Uterus (tissue), 4 donors: ENCODE results near the gene PALD1. TPM values are rescaled to one million over a fixed set of nuclear protein-coding genes. Genes with fewer than 3 reads are reported as not detected.
A peak's percentile ranks its signal among the peaks of the same experiment; 100 is the strongest.

Experiments
- DNase-seq, 2 donors: peaks; one replicate each; pipeline ENCODE4 v3.0.0-alpha.2; 2019 to 2020
- H3K27ac ChIP-seq, 2 donors: fragments of 200-600 bp; sonication (generic); 1 replicate in 1 of 2; 2 replicates in 1 of 2; pipeline ENCODE4 v1.5.1; 2016 to 2018
- H3K27me3 ChIP-seq, 2 donors: fragments of 200-600 bp; sonication (generic); one replicate each; pipeline ENCODE4 v1.5.1; 2018 to 2019; ENCODE audit warnings: control low read depth in 1 of 2
- H3K36me3 ChIP-seq, 2 donors: fragments of 200-600 bp; sonication (generic); one replicate each; pipeline ENCODE4 v1.5.1; 2019; ENCODE audit warnings: control low read depth in 1 of 2
- H3K4me1 ChIP-seq, 2 donors: fragments of 200-600 bp; sonication (generic); one replicate each; pipeline ENCODE4 v1.5.1; 2018 to 2019; ENCODE audit warnings: control low read depth in 1 of 2
- H3K4me3 ChIP-seq, 2 donors: fragments of 200-600 bp; sonication (generic); 1 replicate in 1 of 2; 2 replicates in 1 of 2; pipeline ENCODE4 v1.5.1; 2018 to 2019; ENCODE audit warnings: mild to moderate bottlenecking in 1 of 2
- H3K9me3 ChIP-seq, 2 donors: fragments of 200-600 bp; sonication (generic); one replicate each; pipeline ENCODE4 v1.5.1; 2019; ENCODE audit warnings: control low read depth in 1 of 2
- CTCF ChIP-seq, 4 experiments: fragments of 200-600 bp in 2 of 4; fragments of 450-650 bp in 2 of 4; sonication (generic) in 2 of 4; IDR thresholded peaks; one replicate each; pipeline ENCODE4 v1.5.1; 2016 to 2019; ENCODE audit warnings: antibody characterized with exemption in 4 of 4, mild to moderate bottlenecking in 2 of 4, moderate library complexity in 1 of 4
- POLR2A ChIP-seq, 2 donors: fragments of 450-650 bp; IDR thresholded peaks; one replicate each; pipeline ENCODE4 v1.6.1; 2016; ENCODE audit warnings: antibody characterized with exemption in 2 of 2, mild to moderate bottlenecking in 1 of 2, moderate library complexity in 1 of 2
- intact Hi-C: fragments of 100-400 bp; cut with DNase I; formaldehyde crosslinking; loops from one replicate; pipeline ENCODE4 v1.15.1; 2023; ENCODE audit warnings: low total_unique reads
- total RNA-seq, 4 donors: library from RNA; depleted of rRNA in 3 of 4; stranded (reverse); fragments of >200 nt in 3 of 4; gene quantifications; one replicate each; pipeline versions ENCODE4 v1.1.0 to v1.2.4, GENCODE V29; 2014 to 2023
- donor health status: DM: yes; HTN: yes; CAD: no.

The PALD1 gene
- total RNA-seq, 4 donors from 2014 or later: 1.8 to 21.6 (median 10.3) TPM

- intact Hi-C loops: no loop called here
- Histone ChIP-seq H3K36me3 (no peaks in the 10 kb centered on the region), H3K27me3 (no peaks in the 10 kb centered on the region), H3K9me3 (no peaks in the 10 kb centered on the region), H3K4me3 (no peak overlapping the region), H3K4me1 (no peaks in the 10 kb centered on the region), H3K27ac (peak overlapping the region; percentile 0 to 22)
- no peak for DNase-seq
- TF ChIP-seq POLR2A (IDR thresholded peaks at IDR 0.05) (no peak), CTCF (IDR thresholded peaks at IDR 0.05) (no peak)
Measured at GRCh38 chr10:70498970-70499835, 20.6 kb downstream of the PALD1 start.

- intact Hi-C loops: no loop called here
- TF ChIP-seq CTCF (IDR thresholded peaks at IDR 0.05) (no peak), POLR2A (IDR thresholded peaks at IDR 0.05) (no peak)
- H3K36me3 ChIP-seq: no peaks in the 10 kb centered on the region
- no peak for DNase-seq
- H3K4me3 ChIP-seq: no peak overlapping the region
- H3K27ac ChIP-seq: peak overlapping the region in 1 of 2 donors; percentile 0
- H3K27me3 ChIP-seq: no peaks in the 10 kb centered on the region
- H3K4me1 ChIP-seq: no peaks in the 10 kb centered on the region
- H3K9me3 ChIP-seq: no peaks in the 10 kb centered on the region
Measured at GRCh38 chr10:70499836-70500167, 21.2 kb downstream of the PALD1 start.

- intact Hi-C loops: no loop called here
- no peak overlapping the region for H3K27ac ChIP-seq
- no peaks in the 10 kb centered on the region for H3K4me1 ChIP-seq
- no peak for TF ChIP-seq POLR2A (IDR thresholded peaks at IDR 0.05)
- no peak for TF ChIP-seq CTCF (IDR thresholded peaks at IDR 0.05)
- no peak for DNase-seq
- H3K4me3 ChIP-seq: no peak overlapping the region
- no peaks in the 10 kb centered on the region for H3K36me3 ChIP-seq
- H3K9me3 ChIP-seq: no peaks in the 10 kb centered on the region
- H3K27me3 ChIP-seq: no peaks in the 10 kb centered on the region
Measured at GRCh38 chr10:70500368-70500767, 21.8 kb downstream of the PALD1 start.

GRCh38 chr10:70500812-70501301 lies 22.3 kb downstream of the PALD1 start:
- Histone ChIP-seq H3K36me3 (no peaks in the 10 kb centered on the region), H3K4me1 (no peaks in the 10 kb centered on the region), H3K27me3 (no peaks in the 10 kb centered on the region), H3K27ac (no peak overlapping the region), H3K9me3 (no peaks in the 10 kb centered on the region), H3K4me3 (no peak overlapping the region)
- intact Hi-C loops: no loop called here
- TF ChIP-seq POLR2A (IDR thresholded peaks at IDR 0.05) (no peak), CTCF (IDR thresholded peaks at IDR 0.05) (no peak)
- DNase-seq: peak in 1 of 2 donors; percentile 64

GRCh38 chr10:70502406-70502805 lies 23.8 kb downstream of the PALD1 start:
- no peaks in the 10 kb centered on the region for H3K4me1 ChIP-seq
- TF ChIP-seq CTCF (IDR thresholded peaks at IDR 0.05) (no peak), POLR2A (IDR thresholded peaks at IDR 0.05) (no peak)
- no peaks in the 10 kb centered on the region for H3K27me3 ChIP-seq
- intact Hi-C loops: no loop called here
- H3K4me3 ChIP-seq: no peak overlapping the region
- H3K9me3 ChIP-seq: no peaks in the 10 kb centered on the region
- no peaks in the 10 kb centered on the region for H3K36me3 ChIP-seq
- no peak for DNase-seq
- H3K27ac ChIP-seq: no peak overlapping the region
